ENCODE measurements around the gene PABPC3. TPM values are rescaled to one million over a fixed set of nuclear protein-coding genes. Genes with fewer than 3 reads are reported as not detected.

The PABPC3 gene
- polyA plus RNA-seq, 1 donor: 0.51 TPM

GRCh38 chr13:25110956-25111584 lies 15.1 kb downstream of the PABPC3 start:
- DNase-seq: no peak
- no peaks in the 10 kb centered on the region for H3K4me1 ChIP-seq (ENCODE audit: control insufficient read depth, insufficient read depth, low read length)
- WGBS (ENCODE audit: insufficient coverage, low lambda C conversion rate): no CpG with 5 or more reads among the region's 1 CpG
- H3K9me3 ChIP-seq (ENCODE audit: control insufficient read depth, low read depth, low read length): no peaks in the 10 kb centered on the region
- H3K27ac ChIP-seq (ENCODE audit: low read length): no peak overlapping the region
- H3K4me3 ChIP-seq (ENCODE audit: low read length): no peak overlapping the region
- no peaks in the 10 kb centered on the region for H3K36me3 ChIP-seq (ENCODE audit: control insufficient read depth, insufficient read depth, low read length)
- peaks cover 3% of the 10 kb centered on the region for H3K27me3 ChIP-seq (ENCODE audit: control insufficient read depth, insufficient read depth, low read length)

- Histone ChIP-seq H3K4me3 (ENCODE audit: low read length) (no peak overlapping the region), H3K27me3 (ENCODE audit: control insufficient read depth, insufficient read depth, low read length) (peaks cover 3% of the 10 kb centered on the region), H3K9me3 (ENCODE audit: control insufficient read depth, low read depth, low read length) (no peaks in the 10 kb centered on the region), H3K36me3 (ENCODE audit: control insufficient read depth, insufficient read depth, low read length) (no peaks in the 10 kb centered on the region), H3K4me1 (ENCODE audit: control insufficient read depth, insufficient read depth, low read length) (no peaks in the 10 kb centered on the region), H3K27ac (ENCODE audit: low read length) (no peak overlapping the region)
- no peak for DNase-seq
- WGBS (ENCODE audit: insufficient coverage, low lambda C conversion rate): no CpG with 5 or more reads among the region's 2 CpGs
Measured at GRCh38 chr13:25111585-25111956, 15.6 kb downstream of the PABPC3 start.

- Histone ChIP-seq H3K27ac (ENCODE audit: low read length) (no peak overlapping the region), H3K4me3 (ENCODE audit: low read length) (no peak overlapping the region), H3K27me3 (ENCODE audit: control insufficient read depth, insufficient read depth, low read length) (peaks cover 3% of the 10 kb centered on the region), H3K36me3 (ENCODE audit: control insufficient read depth, insufficient read depth, low read length) (no peaks in the 10 kb centered on the region), H3K4me1 (ENCODE audit: control insufficient read depth, insufficient read depth, low read length) (no peaks in the 10 kb centered on the region), H3K9me3 (ENCODE audit: control insufficient read depth, low read depth, low read length) (no peaks in the 10 kb centered on the region)
- no peak for DNase-seq
- no CpG with 5 or more reads among the region's 3 CpGs for WGBS (ENCODE audit: insufficient coverage, low lambda C conversion rate)
Measured at GRCh38 chr13:25112695-25113255, 16.8 kb downstream of the PABPC3 start.

GRCh38 chr13:25114220-25114619 lies 18.3 kb downstream of the PABPC3 start:
- WGBS (ENCODE audit: insufficient coverage, low lambda C conversion rate): no CpG with 5 or more reads among the region's 3 CpGs
- no peaks in the 10 kb centered on the region for H3K4me1 ChIP-seq (ENCODE audit: control insufficient read depth, insufficient read depth, low read length)
- peaks cover 3% of the 10 kb centered on the region for H3K27me3 ChIP-seq (ENCODE audit: control insufficient read depth, insufficient read depth, low read length)
- no peaks in the 10 kb centered on the region for H3K36me3 ChIP-seq (ENCODE audit: control insufficient read depth, insufficient read depth, low read length)
- no peak overlapping the region for H3K4me3 ChIP-seq (ENCODE audit: low read length)
- no peaks in the 10 kb centered on the region for H3K9me3 ChIP-seq (ENCODE audit: control insufficient read depth, low read depth, low read length)
- no peak overlapping the region for H3K27ac ChIP-seq (ENCODE audit: low read length)
- peak; percentile 46 to 48 for DNase-seq

GRCh38 chr13:25116044-25116443 lies 20.1 kb downstream of the PABPC3 start:
- Histone ChIP-seq H3K4me1 (ENCODE audit: control insufficient read depth, insufficient read depth, low read length) (no peaks in the 10 kb centered on the region), H3K4me3 (ENCODE audit: low read length) (no peak overlapping the region), H3K27ac (ENCODE audit: low read length) (no peak overlapping the region), H3K27me3 (ENCODE audit: control insufficient read depth, insufficient read depth, low read length) (peaks cover 3% of the 10 kb centered on the region), H3K9me3 (ENCODE audit: control insufficient read depth, low read depth, low read length) (no peaks in the 10 kb centered on the region), H3K36me3 (ENCODE audit: control insufficient read depth, insufficient read depth, low read length) (no peaks in the 10 kb centered on the region)
- no CpG with 5 or more reads among the region's 3 CpGs for WGBS (ENCODE audit: insufficient coverage, low lambda C conversion rate)
- no peak for DNase-seq

GRCh38 chr13:25117312-25117711 lies 21.4 kb downstream of the PABPC3 start:
- no peak for DNase-seq
- Histone ChIP-seq H3K36me3 (ENCODE audit: control insufficient read depth, insufficient read depth, low read length) (no peaks in the 10 kb centered on the region), H3K4me1 (ENCODE audit: control insufficient read depth, insufficient read depth, low read length) (no peaks in the 10 kb centered on the region), H3K4me3 (ENCODE audit: low read length) (no peak overlapping the region), H3K9me3 (ENCODE audit: control insufficient read depth, low read depth, low read length) (no peaks in the 10 kb centered on the region), H3K27me3 (ENCODE audit: control insufficient read depth, insufficient read depth, low read length) (peaks cover 3% of the 10 kb centered on the region), H3K27ac (ENCODE audit: low read length) (no peak overlapping the region)
- no CpG with 5 or more reads among the region's 16 CpGs for WGBS (ENCODE audit: insufficient coverage, low lambda C conversion rate)

- DNase-seq: no peak
- no peaks in the 10 kb centered on the region for H3K9me3 ChIP-seq (ENCODE audit: control insufficient read depth, low read depth, low read length)
- H3K36me3 ChIP-seq (ENCODE audit: control insufficient read depth, insufficient read depth, low read length): no peaks in the 10 kb centered on the region
- H3K4me1 ChIP-seq (ENCODE audit: control insufficient read depth, insufficient read depth, low read length): no peaks in the 10 kb centered on the region
- WGBS (ENCODE audit: insufficient coverage, low lambda C conversion rate): no CpG with 5 or more reads among the region's 8 CpGs
- no peak overlapping the region for H3K27ac ChIP-seq (ENCODE audit: low read length)
- H3K27me3 ChIP-seq (ENCODE audit: control insufficient read depth, insufficient read depth, low read length): peaks cover 3% of the 10 kb centered on the region
- no peak overlapping the region for H3K4me3 ChIP-seq (ENCODE audit: low read length)
Measured at GRCh38 chr13:25118378-25118905, 22.5 kb downstream of the PABPC3 start.

GRCh38 chr13:25130944-25131343 lies 35.0 kb downstream of the PABPC3 start:
- Histone ChIP-seq H3K27me3 (ENCODE audit: control insufficient read depth, insufficient read depth, low read length) (peaks cover 4% of the 10 kb centered on the region), H3K36me3 (ENCODE audit: control insufficient read depth, insufficient read depth, low read length) (no peaks in the 10 kb centered on the region), H3K27ac (ENCODE audit: low read length) (no peak overlapping the region), H3K4me1 (ENCODE audit: control insufficient read depth, insufficient read depth, low read length) (no peaks in the 10 kb centered on the region), H3K9me3 (ENCODE audit: control insufficient read depth, low read depth, low read length) (no peaks in the 10 kb centered on the region), H3K4me3 (ENCODE audit: low read length) (no peak overlapping the region)
- no peak for DNase-seq
- no CpG with 5 or more reads among the region's 3 CpGs for WGBS (ENCODE audit: insufficient coverage, low lambda C conversion rate)

- Histone ChIP-seq H3K9me3 (ENCODE audit: control insufficient read depth, low read depth, low read length) (no peaks in the 10 kb centered on the region), H3K27ac (ENCODE audit: low read length) (no peak overlapping the region), H3K4me3 (ENCODE audit: low read length) (no peak overlapping the region), H3K27me3 (ENCODE audit: control insufficient read depth, insufficient read depth, low read length) (peaks cover 11% of the 10 kb centered on the region), H3K36me3 (ENCODE audit: control insufficient read depth, insufficient read depth, low read length) (no peaks in the 10 kb centered on the region), H3K4me1 (ENCODE audit: control insufficient read depth, insufficient read depth, low read length) (no peaks in the 10 kb centered on the region)
- WGBS (ENCODE audit: insufficient coverage, low lambda C conversion rate): no CpG with 5 or more reads among the region's 6 CpGs
- DNase-seq: no peak
Measured at GRCh38 chr13:25131881-25132420, 36.0 kb downstream of the PABPC3 start.

- WGBS (ENCODE audit: insufficient coverage, low lambda C conversion rate): 87% methylated on average over 3 of the region's 5 CpGs
- H3K27ac ChIP-seq (ENCODE audit: low read length): no peak overlapping the region
- peaks cover 17% of the 10 kb centered on the region for H3K27me3 ChIP-seq (ENCODE audit: control insufficient read depth, insufficient read depth, low read length)
- H3K9me3 ChIP-seq (ENCODE audit: control insufficient read depth, low read depth, low read length): no peaks in the 10 kb centered on the region
- no peaks in the 10 kb centered on the region for H3K36me3 ChIP-seq (ENCODE audit: control insufficient read depth, insufficient read depth, low read length)
- H3K4me1 ChIP-seq (ENCODE audit: control insufficient read depth, insufficient read depth, low read length): no peaks in the 10 kb centered on the region
- no peak for DNase-seq
- H3K4me3 ChIP-seq (ENCODE audit: low read length): no peak overlapping the region
Measured at GRCh38 chr13:25132751-25133390, 36.9 kb downstream of the PABPC3 start.
